Middle frontal gyrus (tissue), 1 donor: ENCODE data around the gene FCHSD2.
"Not testable (repeated sequence)": the region's sequence is repeated elsewhere in the genome, so short reads cannot be mapped to it uniquely, and the experiment has no call there.

Source experiments
- DNase-seq: peaks from one replicate; pipeline ENCODE4 v3.0.0-alpha.2; 2015; ENCODE audit warnings: low spot score; ENCODE audit errors: extremely low spot score

FCHSD2 gene

DNA sequence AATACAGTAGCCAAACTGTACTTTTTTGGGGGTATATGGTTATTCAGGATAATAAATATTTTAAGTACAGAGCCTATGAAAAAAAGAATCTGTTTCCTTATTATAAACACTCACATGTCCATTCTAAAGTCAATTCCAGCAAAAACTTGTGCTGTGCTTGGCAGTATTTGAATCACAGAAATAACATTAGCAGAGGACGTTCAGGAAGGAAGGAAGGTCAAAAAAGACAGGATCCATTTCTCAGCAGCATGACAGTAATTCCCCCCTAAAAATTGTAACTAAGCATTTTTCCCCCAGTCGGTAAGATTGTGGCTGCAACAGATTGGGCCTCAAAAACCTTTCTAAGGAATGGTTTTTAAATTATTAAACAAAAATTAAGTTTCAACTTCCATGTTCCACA is 203.1 kb downstream of the FCHSD2 start:
- DNase-seq, result no peak

DNA sequence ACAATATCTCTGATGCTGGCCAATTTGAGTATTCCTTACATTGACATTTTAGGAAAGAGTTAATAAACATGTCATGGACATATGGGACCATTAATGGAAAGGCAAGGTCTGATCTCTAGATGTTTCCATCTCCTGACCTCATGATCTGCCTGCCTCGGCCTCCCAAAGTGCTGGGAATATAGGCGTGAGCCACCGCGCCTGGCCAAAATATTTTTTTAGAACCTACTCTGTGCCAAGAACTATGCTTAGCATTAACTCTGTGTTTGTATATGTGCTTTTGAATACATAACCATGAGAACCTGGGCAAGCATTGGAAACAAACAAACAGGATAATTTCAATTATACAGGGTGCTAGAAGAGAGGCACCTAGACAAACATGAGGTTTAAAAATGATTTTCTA is 204.7 kb downstream of the FCHSD2 start:
- DNase-seq, result no peak

DNA sequence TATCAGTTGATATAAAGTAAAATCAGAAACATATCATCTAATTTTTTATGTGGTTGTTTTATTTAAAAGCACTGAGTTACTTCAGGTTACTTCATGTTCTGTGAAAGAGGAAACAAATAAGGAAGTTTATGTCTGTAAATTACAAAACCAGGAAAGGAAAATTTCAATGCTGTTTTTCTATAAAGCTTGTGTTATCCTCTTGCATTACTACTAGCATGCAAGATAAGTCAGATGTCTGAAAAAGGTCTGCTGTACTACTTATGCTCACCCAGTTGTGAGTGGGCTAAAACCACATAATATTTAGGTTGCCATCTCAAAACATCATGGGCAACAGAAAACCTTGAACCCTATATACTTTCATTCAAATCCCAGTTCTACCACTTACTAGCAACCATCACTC is 206.4 kb downstream of the FCHSD2 start:
- DNase-seq, result no peak

DNA sequence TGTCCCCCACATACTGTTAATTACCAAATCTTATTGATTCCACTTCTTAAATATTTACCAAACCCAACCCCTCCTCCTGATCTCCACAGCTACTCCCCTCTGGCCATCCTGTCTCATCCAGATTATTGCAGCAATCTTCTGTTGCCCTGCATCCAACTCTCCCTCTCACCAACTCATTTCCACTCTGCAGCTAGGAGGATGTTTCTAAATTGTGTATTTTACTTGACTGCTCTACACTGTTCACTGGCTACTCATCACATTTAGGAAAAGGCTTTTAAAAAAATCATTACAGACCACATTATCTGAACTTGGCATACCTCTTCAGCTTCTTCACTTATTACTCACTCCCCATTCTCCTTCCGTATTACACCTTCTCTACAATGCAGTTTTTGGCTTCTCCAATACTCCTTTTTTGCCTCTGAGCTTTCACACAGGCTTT is 210.0 kb downstream of the FCHSD2 start:
- no peak for DNase-seq

DNA sequence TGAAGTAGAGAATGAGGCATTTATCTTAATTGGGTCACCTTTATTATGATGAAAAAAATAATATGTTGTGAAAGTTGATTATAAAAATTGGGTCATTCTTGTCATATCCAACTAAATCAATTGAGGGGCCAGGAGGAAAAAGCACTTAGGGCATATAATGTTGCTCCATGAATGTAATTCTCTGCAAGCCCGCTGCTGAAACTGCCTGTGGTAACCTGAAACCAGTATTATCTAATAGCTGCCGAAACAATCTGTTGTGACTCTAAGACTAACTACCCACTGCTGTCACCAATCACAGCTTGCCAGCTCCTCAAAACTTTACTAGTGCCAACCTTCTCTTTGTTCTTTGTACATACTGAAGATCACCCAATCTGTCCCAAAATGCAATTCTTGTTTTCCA is 212.1 kb downstream of the FCHSD2 start:
- no peak for DNase-seq

DNA sequence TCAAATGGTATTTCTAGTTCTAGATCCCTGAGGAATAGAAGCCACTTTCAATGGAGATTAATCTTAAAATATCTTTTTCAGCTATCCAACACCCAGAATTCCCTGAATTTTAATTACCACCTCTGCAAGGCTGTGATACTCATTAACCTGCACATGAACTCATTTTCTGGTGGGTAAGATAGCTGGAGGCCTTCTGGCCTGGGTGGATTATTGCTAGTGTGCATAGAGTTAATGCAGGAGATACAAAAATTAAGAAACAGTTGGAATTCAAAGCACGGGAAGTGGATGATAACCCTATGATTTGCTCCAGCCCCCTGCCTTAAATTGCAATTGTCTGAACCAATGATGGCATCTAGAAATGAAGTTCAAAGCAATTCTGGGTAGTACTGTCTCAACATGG is 212.9 kb downstream of the FCHSD2 start:
- no peak for DNase-seq

DNA sequence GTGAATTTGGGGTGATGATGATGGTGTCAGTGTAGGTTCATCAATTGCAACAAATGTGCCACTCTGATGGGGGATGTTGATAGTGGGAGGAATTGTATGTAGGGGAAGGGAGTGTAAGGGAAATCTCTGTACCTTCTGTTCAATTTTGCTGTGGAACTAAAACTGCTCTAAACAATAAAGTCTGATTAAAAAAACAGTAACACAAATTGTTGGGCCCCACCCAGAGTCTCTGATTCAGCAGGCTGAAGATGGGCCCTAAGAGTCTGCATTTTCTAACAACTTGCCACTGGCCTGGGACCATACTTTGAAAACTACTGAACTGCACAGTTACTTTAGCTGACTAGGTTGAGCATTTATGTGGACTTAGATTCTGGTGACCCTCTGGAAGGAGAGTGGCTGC is 214.7 kb downstream of the FCHSD2 start:
- no peak for DNase-seq

DNA sequence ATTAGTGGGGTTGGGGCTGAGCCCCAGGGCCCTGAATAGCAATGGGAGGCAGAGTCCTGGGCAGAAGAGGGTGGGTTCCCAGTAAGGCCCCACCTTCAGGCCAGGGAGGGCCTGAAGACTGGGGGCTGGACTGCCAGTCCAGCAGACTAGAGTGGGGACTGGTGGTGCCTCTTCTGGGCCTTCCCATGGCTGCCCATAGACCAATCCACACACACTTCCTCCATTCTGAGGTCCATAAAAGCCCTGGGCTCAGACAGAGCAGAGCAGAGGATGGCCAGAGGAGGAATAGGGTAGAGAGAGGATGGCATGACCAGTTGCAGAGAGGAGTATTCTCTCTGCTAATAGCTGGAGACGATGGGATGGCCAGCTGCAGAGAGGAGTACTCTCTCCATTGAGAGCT is 216.0 kb downstream of the FCHSD2 start:
- DNase-seq, result no peak

DNA sequence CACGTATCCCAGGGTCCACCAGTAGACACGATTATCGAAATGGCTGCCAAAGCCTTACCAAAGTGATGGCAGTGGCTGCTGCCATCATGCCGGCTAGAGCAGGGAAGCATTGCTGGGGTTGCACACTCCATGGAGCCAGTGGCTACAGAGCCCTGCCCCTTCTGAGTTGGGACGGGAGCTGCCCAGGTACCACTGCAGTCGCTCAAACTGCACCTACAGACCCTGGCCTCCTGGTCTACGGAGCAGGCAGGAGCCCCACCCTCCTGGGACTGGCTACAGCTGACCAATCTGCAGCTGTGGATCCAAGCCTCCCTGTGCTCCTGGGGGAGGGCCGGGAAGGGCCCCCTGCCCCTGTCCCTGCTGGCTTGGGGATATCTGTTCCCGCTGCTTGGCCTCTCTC is 216.5 kb downstream of the FCHSD2 start:
- DNase-seq, result no peak

DNA sequence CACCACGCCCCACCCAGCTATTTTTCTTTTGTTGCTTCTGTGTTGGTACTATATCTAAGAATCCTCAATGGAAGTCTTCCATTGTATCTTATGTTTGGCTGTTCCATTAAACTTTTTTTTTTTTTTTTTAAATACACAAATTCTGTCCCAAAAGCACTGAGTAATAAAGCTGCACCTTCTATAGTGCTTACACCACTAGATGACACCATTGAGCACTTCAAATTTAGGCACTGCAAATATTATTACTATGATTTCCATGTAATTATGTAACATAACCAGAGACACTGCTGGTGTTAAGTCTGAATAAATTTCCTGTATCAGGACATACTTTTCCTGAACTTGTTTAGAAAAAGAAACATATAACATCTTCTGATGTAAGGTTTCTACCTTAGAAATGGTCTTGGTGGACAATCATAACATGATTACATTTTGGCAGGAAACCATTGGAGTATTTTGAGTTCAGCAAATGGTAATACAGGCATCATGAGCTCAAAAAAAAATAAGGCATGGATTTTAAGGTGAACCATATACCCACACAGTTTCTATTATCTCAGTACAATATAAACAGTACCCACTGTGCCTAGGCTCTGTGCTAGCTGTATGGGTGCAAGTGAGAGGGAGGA is 217.4 kb downstream of the FCHSD2 start:
- no peak for DNase-seq

DNA sequence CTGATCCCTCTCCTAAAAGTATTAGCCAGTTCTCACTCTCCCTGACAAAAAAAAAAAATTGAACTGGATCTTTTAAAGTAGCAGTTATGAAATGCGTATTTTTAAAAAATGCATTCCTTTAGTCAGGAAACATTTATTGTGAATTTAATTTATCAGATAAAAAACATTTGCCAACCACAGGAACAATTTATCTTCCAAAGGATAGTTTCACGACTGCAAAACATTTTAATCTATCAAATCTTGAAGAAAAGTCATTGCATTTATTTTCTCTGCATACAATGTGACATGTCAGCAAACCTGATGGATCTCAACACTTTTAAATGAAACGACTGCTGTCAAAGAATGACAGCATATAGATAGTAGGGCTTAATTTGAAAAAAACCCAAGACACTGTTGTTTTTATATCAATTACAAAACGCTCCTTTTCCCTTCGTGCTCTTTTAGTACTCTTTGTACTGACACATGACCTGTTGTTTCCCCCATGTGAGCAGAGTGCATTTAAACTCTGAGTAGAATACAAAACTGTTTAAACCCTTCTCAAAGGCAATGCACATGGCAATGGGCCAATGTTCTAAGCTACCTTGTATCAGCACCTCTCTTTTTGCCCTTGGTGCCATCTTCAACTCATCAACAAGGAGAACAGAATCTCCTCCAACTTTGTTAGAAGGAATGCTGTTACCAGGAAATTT is 220.9 kb downstream of the FCHSD2 start:
- DNase-seq, result no peak

DNA sequence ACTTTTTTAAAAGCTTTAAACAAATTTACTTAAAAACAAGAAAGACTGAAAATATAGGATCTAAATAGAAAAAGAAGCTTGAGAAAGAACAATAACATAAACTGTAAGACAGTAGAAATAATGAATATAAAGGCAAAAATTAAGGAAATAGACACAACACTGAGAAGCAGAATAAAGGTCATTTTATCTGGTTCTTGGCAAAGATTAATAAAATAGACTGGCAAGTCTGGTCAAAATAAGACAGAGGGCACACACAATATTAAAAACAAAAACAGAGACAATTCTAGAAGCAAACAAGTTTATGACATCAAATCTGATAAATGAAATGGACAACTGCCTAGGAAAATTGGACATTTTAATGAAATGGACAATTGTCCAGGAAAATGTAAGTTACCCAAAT is 222.1 kb downstream of the FCHSD2 start:
- no peak for DNase-seq

DNA sequence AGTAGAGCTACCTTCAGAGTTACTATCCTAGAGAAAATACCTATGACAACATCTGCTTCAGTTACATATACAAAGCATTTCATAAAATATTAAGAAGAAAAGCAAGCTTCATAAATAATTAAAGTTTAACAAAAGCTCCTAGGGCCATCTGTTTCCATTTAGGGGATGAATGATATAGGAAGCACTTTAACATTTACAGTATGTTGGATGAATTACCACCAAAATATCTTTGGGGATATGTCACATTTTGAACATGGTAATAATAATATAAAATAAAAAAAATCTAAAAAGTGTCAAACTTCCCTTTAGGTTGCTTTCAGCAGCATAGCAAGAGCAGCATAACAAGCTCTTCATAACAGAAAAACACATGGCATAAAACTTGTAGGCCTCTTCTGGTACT is 223.3 kb downstream of the FCHSD2 start:
- no peak for DNase-seq

DNA sequence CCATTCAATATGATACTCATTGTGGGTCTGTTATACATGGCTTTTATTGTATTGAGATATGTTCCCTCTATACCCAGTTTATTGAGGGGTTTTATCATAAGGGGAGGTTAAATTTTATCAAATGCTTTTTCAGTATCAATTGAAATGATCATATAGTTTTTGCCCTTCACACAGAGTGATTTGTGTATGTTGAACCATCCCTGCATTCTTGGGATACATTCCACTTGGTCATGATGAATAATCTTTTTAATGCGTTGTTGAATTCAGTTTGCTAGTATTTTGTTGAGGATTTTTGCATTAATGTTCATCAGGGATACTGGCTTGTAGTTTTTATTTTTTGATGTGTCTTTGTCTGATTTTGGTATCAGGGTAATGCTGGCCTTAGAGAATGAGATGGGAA is 229.9 kb downstream of the FCHSD2 start:
- DNase-seq, result no peak

DNA sequence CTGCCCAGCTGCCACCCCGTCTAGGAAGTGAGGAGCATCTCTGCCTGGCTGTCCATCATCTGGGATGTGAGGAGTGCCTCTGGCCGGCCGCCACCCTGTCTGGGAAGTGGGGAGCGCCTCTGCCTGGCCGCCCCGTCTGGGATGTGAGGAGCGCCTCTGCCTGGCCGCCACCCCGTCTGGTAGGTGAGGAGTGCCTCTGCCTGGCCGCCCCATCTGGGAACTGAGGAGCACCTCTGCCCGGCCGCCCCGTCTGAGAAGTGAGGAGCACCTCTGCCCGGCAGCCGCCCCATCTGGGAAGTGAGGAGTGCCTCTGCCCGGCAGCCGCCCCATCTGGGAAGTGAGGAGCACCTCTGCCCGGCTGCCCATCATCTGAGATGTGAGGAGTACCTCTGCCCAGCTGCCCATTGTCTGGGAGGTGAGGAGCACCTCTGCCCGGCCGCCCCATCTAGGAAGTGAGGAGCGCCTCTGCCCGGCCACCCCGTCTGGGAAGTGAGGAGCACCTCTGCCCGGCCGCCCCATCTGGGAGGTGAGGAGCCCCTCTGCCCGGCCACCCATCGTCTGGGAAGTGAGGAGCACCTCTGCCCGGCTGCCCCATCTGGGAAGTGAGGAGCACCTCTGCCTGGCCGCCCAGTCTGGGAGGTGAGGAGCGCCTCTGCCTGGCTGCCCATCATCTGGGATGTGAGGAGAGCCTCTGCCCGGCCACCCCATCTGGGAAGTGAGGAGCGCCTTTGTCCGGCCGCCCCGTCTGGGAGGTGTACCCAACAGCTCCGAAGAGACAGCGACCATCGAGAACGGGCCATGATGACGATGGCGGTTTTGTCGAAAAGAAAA is 232.3 kb downstream of the FCHSD2 start:
- DNase-seq, result not testable (repeated sequence)

DNA sequence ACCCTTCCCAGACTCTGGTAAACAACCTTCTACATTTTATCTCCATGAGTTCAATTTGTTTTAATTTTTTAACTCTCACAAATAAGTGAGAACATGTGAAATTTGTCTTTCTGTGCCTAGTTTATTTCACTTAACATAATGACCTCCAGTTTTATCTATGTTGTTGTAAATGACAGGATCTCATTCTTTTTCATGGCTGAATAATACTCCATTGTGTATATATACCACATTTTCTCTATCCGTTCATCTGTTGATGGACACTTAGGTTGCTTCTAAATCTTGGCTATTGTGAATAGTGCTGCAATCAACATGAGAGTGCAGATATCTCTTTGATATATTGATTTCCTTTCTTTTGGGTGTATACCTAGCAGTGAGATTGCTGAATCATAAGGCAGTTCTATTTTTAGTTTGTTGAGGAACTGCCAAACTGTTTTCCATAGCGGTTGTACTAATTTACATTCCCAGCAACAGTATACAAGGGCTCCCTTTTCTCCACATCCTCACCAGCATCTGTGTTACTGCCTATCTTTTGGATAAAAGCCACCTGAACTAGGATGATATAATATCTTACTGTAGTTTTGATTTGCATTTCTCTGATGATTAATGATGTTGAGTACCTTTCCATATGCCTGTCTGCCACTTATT is 234.0 kb downstream of the FCHSD2 start:
- DNase-seq, result no peak

DNA sequence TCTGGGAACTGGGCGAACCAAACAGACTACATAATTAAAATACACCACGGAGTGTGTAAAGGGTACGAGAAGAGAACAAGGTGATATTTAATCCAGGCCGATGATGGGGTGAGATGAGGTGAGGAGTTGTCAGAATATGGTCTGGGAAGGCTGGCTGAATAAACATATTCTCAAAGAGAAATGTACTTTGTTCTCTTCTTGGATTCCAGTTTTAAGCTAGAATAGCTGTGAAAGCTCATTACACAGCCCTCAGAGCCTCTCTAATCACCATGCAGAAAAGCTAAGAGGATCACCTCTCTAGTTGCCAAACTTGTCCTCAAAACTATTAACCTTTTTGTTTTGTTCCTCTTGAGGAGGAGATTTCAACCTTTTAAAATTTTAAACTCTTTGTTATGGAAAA is 238.1 kb downstream of the FCHSD2 start:
- no peak for DNase-seq

DNA sequence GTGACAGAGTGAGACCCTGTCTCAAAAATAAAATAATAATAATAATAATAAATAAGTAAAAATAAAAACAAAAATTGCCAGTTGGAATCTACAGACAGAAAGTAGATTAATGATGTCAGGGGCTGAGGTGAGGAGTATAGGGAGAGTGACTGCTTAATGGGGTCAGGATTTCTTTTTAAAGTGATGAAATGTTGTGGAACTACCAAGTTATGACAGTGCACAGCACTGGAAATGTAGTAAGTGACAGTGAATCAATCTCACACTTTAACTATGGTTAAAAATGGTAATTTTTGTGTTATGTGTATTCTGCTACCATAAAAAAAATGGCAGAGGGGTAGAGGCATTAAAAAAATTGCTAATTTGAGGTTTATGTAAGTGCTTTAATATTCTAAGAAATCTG is 240.7 kb downstream of the FCHSD2 start:
- no peak for DNase-seq

DNA sequence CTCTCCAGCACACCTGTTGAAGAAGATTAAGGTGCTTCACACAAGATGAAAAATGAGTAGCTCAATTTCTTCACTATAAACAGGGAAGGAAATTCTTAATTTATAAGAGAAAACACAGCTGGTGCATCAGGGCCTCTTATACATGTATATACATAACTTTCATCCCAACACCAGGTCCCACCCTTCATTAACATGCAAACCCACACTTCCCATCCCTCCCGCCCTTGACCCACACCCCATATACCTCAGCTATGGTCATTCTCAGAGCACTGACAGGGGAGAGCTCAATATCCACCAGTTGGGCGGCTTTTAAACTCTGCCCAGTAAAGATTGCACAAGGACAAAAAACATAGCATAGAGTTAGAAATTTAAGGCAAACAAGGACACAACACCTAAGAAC is 242.1 kb downstream of the FCHSD2 start:
- DNase-seq, result no peak

DNA sequence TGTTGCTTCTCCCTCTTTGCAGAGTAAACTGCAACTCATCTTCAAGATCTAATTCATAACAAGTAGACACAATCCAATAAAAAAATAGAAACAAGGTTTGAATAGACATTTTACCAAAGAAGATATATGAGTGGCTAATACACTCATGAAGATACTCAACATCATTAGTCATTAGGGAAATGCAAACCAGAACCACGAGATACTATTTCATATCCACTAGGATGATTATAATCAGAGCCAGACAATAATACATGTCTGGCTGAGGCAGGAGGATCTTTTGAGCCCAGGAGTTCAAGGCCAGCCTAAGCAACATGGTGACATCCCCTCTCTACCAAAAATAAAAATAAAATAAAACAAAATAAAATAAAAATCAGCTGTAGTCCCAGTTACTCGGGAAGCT is 242.9 kb downstream of the FCHSD2 start:
- DNase-seq, result no peak

DNA sequence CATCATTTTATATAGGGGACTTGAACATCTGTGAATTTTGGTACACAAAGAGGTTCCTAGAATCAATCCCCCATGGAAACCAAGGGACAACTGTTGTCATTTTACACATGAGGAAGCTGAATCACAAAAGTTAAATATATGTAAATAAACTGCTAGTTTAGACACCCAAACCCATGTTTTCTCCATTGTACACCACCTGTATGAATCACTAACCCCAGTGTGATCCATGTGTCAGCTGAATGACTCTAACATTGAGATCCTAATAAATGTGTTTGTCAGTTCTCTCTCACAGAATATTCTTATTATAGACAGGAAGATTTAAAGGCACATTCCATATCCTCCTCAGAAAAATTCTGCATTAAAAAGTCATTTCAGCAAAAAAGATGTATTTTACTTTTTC is 244.6 kb downstream of the FCHSD2 start:
- DNase-seq, result no peak

DNA sequence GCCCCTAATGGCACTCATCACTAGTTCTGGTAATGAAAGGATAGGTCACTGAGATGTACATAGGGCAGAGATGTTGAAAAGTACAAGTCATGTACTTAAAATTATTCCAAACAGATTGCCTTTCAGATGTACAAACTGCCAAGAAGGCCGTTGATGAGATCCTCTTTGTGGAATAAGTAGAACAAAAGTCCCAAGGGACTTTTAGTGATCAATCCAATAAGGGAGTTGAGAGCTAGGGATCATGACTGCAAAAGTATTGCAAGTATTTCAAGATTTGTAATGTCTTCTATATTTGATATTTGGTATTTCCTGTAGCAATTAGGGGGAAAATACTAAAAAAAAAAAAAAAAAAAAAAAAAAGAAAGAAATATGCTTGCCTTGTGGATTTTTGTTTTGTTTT is 245.7 kb downstream of the FCHSD2 start:
- no peak for DNase-seq
